ENCODE results near the gene CAMK2A.

DNA sequence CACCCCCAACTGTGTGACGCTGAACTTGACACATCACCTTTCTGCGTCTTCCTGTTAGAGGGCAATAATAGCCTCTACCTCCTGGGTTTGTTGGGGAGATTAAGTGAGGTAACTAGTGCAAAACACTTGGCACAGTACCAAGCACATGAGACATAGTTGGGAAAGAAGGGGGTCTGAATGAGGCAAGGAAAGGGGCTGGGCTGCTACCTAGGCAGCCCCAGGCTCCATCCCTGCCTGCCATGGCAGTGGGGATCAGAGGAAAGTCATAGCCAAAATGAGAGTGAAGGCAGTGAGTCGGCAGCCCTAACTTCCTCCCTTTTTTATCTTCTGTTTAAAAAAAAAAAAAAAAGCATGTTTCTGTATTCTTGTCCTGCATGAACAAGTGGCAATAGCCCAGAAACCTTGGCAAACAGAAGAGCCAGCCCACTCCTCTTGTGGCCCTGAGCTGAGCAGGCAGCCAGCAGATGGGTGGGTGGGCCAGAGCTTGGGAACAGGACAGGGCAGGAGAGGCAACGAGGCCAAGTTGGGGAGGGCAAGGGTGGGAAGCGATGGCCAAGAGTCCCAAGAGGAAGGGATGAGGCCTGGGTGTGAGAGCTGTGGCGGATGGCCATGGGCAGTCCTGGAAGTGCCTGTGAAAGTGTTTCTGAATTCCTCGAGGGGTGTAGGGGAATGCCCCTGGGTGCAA, 11.4 kb downstream of the CAMK2A start:
- TF ChIP-seq POLR2A (IDR thresholded peaks at IDR 0.05) = no peak
- TF ChIP-seq, protein P1, sequence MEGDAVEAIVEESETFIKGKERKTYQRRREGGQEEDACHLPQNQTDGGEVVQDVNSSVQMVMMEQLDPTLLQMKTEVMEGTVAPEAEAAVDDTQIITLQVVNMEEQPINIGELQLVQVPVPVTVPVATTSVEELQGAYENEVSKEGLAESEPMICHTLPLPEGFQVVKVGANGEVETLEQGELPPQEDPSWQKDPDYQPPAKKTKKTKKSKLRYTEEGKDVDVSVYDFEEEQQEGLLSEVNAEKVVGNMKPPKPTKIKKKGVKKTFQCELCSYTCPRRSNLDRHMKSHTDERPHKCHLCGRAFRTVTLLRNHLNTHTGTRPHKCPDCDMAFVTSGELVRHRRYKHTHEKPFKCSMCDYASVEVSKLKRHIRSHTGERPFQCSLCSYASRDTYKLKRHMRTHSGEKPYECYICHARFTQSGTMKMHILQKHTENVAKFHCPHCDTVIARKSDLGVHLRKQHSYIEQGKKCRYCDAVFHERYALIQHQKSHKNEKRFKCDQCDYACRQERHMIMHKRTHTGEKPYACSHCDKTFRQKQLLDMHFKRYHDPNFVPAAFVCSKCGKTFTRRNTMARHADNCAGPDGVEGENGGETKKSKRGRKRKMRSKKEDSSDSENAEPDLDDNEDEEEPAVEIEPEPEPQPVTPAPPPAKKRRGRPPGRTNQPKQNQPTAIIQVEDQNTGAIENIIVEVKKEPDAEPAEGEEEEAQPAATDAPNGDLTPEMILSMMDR (IDR thresholded peaks at IDR 0.05) = no peak
- TF ChIP-seq EP300 (IDR thresholded peaks at IDR 0.05) = no peak
